ENCODE measurements around the gene NR2F1.
A peak's percentile ranks its signal among the peaks of the same experiment; 100 is the strongest.

Gene NR2F1

GRCh38 chr5:93573354-93574351 lies 9.4 kb upstream of the NR2F1 start:
- no peak overlapping the region for H2AFZ ChIP-seq (ENCODE audit: low read depth, low read length)
- H3K4me1 ChIP-seq (ENCODE audit: insufficient read depth, low read length): peaks cover 48% of the 10 kb centered on the region
- H3K4me3 ChIP-seq (ENCODE audit: low read length): no peak overlapping the region
- H3K36me3 ChIP-seq (ENCODE audit: insufficient read depth, low read length): peaks cover 33% of the 10 kb centered on the region
- H3K9me3 ChIP-seq (ENCODE audit: low read length): peaks cover 32% of the 10 kb centered on the region
- H3K27me3 ChIP-seq (ENCODE audit: insufficient read depth, low read length): no peaks in the 10 kb centered on the region

DNA sequence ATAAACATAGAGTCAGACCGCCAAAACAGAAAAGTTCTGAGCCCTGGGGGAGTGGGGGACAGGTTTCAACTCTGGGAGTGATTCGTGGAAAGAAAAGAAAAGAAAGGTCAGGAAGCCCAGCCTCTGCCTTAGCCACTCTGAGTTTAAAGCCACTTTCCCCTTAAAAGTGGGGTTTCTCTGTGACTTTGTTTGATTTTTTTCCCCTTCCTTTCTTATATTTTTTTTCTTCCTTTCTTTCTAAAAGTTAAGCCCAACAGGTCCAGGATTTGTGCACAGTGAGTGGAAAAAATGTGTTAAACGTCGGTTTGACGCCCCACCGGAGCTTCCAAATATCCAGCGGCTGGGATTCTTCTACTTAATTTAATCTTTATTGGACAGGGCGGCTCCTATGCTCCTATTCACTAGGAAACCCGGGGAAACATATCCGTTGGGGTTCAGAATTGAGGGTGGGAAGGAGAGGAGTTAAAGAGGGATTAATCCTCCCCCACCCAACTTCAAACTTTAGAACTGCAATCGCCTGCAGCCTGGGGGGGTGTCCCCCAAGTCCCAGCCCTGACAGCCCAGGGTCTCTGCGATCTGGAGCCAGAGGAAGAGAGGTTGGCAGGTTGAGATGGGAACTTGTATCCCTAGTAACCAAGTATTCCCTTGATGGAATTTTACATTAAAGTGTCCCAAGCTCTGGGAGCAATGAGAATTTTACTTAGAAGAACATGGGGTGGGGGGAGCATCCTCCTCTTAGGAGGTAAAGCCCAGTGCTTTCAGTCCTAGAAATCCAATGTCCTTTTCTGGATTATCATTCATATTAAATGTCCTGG lies 8.3 kb upstream of the NR2F1 start:
- Histone ChIP-seq H2AFZ (ENCODE audit: low read depth, low read length) (no peak overlapping the region), H3K9me3 (ENCODE audit: low read length) (peaks cover 32% of the 10 kb centered on the region), H3K4me3 (ENCODE audit: low read length) (no peak overlapping the region), H3K36me3 (ENCODE audit: insufficient read depth, low read length) (peaks cover 33% of the 10 kb centered on the region), H3K4me1 (ENCODE audit: insufficient read depth, low read length) (peaks cover 53% of the 10 kb centered on the region), H3K27me3 (ENCODE audit: insufficient read depth, low read length) (no peaks in the 10 kb centered on the region)

GRCh38 chr5:93575461-93576414 lies 7.3 kb upstream of the NR2F1 start:
- Histone ChIP-seq H3K4me1 (ENCODE audit: insufficient read depth, low read length) (peaks cover 53% of the 10 kb centered on the region), H3K9me3 (ENCODE audit: low read length) (peaks cover 27% of the 10 kb centered on the region), H3K36me3 (ENCODE audit: insufficient read depth, low read length) (peaks cover 33% of the 10 kb centered on the region), H3K4me3 (ENCODE audit: low read length) (no peak overlapping the region), H2AFZ (ENCODE audit: low read depth, low read length) (no peak overlapping the region), H3K27me3 (ENCODE audit: insufficient read depth, low read length) (no peaks in the 10 kb centered on the region)

DNA sequence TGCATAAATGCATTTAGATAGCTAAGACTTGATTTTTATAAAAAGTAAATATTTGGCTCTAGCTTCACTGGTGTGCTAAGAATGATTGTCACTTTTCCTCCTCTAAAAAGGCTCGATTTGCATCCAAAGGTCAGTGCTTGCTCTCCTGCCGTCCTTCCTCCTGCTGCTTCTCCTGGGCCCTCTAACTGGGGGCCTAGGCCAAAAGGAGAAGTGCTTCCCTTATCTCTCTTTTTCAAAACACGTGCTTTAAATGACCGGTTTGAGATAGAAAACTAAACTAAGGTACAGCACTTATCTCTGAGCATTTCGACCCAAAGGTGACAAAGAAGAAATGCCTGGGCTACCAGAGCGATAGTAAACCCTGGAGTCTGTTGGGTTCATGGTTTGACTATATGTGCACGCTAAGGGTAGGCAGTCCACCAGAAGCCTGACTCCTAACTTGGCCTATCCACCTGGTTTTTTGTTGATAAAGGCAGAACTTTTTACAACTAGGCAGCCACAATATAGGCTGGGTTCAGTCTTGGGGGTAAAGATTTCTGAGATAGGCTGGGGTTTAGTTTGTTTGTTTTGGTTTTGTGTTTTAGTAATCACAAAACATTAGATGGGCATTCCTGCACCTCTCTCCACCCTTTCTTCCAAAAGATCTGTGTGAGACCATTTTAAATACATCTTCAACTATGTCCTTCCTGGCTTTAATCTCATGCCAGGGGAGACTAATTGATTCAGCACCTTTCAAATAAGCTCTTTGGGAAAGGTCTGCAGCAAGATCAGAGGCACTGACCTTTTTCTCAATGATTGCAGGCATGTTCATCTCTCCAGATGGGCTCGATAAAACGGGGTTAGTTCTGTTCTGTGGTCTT lies 5.8 kb upstream of the NR2F1 start:
- H3K4me3 ChIP-seq (ENCODE audit: low read length): no peak overlapping the region

DNA sequence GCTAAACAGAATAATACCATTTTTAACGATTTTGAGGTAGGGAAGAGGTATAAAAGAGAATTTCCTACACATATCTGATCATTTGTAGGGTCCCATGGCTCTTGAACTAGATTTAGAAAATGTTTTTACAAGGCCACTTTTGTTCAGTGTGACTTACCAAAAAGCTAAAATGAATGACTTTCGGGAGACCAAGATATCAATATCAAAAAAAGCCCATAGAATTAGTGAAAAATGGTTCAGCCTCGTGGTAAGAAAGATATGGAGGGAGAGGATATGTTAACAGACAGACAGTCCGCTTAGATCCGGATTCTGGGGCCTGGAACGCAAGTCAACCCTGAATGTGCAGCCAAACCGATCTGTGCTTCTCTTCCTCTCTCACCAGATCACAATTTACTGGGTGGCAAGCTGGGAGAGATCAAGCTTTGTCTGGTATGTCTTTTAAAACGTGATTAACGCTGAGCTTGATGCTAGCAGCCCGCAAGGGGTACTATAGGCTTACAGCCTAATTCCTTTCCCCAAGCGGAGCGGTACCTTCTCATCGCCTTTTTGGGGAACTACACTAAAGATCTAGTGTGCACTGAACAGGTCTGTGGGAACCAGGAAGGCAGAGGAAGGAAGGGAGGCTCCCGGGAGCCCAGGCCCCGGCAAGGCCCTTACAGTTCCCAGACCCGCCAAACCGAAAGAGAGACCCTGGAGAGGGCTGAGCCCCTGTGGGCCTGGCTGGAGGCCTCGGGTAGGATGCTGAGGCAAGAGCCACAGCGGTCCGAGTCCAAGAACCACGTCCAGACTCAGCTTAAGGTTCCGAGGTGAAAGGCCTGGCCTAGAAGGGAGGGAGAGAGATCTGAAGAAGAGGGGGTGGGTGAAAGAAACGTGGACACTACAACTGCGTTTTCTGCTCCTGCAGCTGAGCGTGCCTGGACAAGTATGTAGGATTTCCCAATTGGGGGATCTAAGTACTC lies 4.9 kb upstream of the NR2F1 start:
- H3K4me1 ChIP-seq (ENCODE audit: insufficient read depth, low read length): peaks cover 53% of the 10 kb centered on the region
- H3K4me3 ChIP-seq (ENCODE audit: low read length): peak overlapping the region; percentile 85
- peaks cover 5% of the 10 kb centered on the region for H3K9me3 ChIP-seq (ENCODE audit: low read length)
- no peak overlapping the region for H2AFZ ChIP-seq (ENCODE audit: low read depth, low read length)
- H3K27me3 ChIP-seq (ENCODE audit: insufficient read depth, low read length): no peaks in the 10 kb centered on the region
- peaks cover 12% of the 10 kb centered on the region for H3K36me3 ChIP-seq (ENCODE audit: insufficient read depth, low read length)

More for the DNA sequence above, 5.8 kb upstream of the NR2F1 start:
- H2AFZ ChIP-seq (ENCODE audit: low read depth, low read length): no peak overlapping the region
- H3K27me3 ChIP-seq (ENCODE audit: insufficient read depth, low read length): no peaks in the 10 kb centered on the region
- H3K36me3 ChIP-seq (ENCODE audit: insufficient read depth, low read length): peaks cover 20% of the 10 kb centered on the region
- H3K4me1 ChIP-seq (ENCODE audit: insufficient read depth, low read length): peaks cover 53% of the 10 kb centered on the region
- peaks cover 14% of the 10 kb centered on the region for H3K9me3 ChIP-seq (ENCODE audit: low read length)

DNA sequence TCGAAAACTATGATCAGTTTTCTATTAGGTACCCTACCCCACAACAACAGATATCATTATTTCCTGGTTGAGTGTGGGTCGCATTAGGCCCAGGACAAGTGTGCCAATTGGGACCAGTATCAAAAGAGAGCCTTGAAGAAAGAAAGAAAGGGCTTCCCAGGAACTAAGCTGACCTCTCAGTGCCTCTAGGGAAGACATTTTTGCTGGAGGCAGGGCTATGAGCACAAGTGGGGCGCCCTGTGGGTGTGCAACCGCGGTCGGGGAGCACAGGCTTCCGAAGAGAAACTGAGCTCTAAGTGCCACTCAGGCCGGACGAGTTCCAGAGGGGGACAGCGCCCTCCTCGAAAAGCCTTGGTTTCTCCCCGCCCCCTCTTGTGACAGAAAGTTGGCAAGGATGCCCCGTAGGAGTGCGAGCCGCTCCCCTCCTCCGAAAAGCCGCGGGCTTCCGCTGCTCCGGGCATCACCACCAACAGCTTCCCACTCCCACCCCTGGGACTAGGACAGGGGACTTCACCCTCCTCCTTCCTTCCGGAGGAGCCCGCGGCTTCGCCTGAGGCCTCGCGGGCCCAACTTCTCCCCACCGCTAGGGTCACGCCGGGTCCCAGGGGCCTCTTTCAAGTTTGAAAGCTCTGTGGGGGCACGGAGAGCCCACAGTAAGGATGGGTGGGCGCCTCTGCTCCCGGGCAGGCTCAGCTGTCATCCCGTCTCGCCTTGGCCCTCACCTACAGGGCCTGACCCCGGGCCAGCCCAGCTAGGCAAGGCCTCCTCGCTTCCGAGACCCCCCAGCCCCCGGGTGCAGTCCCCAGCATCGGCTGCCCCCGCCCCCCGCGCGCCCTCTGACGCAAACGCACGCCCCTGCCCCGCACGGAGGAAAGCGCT lies 4.0 kb upstream of the NR2F1 start:
- peaks cover 3% of the 10 kb centered on the region for H3K36me3 ChIP-seq (ENCODE audit: insufficient read depth, low read length)
- H2AFZ ChIP-seq (ENCODE audit: low read depth, low read length): no peak overlapping the region
- peaks cover 52% of the 10 kb centered on the region for H3K4me1 ChIP-seq (ENCODE audit: insufficient read depth, low read length)
- no peaks in the 10 kb centered on the region for H3K27me3 ChIP-seq (ENCODE audit: insufficient read depth, low read length)
- H3K4me3 ChIP-seq (ENCODE audit: low read length): peak overlapping the region; percentile 85
- H3K9me3 ChIP-seq (ENCODE audit: low read length): no peaks in the 10 kb centered on the region

- Histone ChIP-seq H3K4me3 (ENCODE audit: low read length) (peak overlapping the region; percentile 85), H3K9me3 (ENCODE audit: low read length) (no peaks in the 10 kb centered on the region), H3K27me3 (ENCODE audit: insufficient read depth, low read length) (no peaks in the 10 kb centered on the region), H3K4me1 (ENCODE audit: insufficient read depth, low read length) (peaks cover 45% of the 10 kb centered on the region), H3K36me3 (ENCODE audit: insufficient read depth, low read length) (no peaks in the 10 kb centered on the region), H2AFZ (ENCODE audit: low read depth, low read length) (no peak overlapping the region)
Measured at GRCh38 chr5:93579692-93580062, 3.3 kb upstream of the NR2F1 start.

DNA sequence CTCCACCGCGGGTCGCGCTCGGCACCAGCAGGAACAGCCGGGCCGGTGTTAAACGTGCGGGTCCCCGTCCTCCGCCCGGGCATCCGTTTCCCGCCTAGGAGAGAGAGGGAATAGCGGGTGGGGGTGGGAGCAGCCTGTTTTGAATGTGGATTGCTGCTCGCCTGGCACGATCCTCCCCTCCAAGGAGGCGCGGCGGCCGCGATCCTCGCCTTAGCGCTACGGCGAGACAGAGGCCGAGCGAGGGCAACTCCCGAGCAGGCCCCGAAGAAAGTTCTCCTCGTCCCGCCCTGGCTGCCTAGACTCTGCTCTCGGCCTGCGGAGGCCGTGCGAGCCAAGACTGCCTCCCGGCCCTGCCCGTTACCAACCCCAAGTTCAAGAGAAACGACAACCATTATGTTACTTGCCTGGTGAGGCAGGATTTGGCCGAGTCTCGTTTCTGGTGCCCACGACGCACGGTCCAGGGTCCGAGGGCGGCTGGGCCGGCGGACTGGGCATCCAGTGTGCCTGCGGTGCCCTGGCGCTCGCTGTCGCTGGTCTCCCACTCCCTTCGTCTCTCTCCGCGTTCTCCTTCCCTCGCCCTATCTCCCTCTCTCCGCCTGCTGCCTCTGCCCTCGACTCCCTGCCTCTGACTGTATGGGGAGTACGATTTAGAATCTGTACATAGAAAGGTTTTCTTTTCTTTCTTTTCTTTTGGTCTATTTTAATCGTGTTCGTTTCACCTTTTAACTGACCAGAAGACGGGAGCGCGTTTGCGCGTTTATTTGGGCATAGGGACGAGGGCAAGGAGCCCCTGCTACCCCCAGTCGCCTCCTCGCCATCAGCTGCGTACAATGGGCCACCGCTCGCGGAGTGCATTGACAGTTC lies 2.7 kb upstream of the NR2F1 start:
- H2AFZ ChIP-seq (ENCODE audit: low read depth, low read length): no peak overlapping the region

GRCh38 chr5:93580927-93581445 lies 2.0 kb upstream of the NR2F1 start, which contains the start of gene NR2F1-AS1:
NR2F1-AS1 (minus strand) TSS chr5:93581219.
- no peak within 1 kb of the TSS for H2AFZ ChIP-seq (ENCODE audit: low read depth, low read length)
- peaks cover 32% of the 10 kb centered on the region for H3K4me1 ChIP-seq (ENCODE audit: insufficient read depth, low read length)
- H3K9me3 ChIP-seq (ENCODE audit: low read length): no peaks in the 10 kb centered on the region
- peaks cover 8% of the 10 kb centered on the region for H3K36me3 ChIP-seq (ENCODE audit: insufficient read depth, low read length)
- H3K4me3 ChIP-seq (ENCODE audit: low read length): peak within 1 kb of the TSS; percentile 85
- H3K27me3 ChIP-seq (ENCODE audit: insufficient read depth, low read length): no peaks in the 10 kb centered on the region

More for the DNA sequence above, 2.7 kb upstream of the NR2F1 start:
- no peaks in the 10 kb centered on the region for H3K27me3 ChIP-seq (ENCODE audit: insufficient read depth, low read length)
- H3K4me1 ChIP-seq (ENCODE audit: insufficient read depth, low read length): peaks cover 39% of the 10 kb centered on the region
- H3K9me3 ChIP-seq (ENCODE audit: low read length): no peaks in the 10 kb centered on the region
- peak overlapping the region; percentile 85 for H3K4me3 ChIP-seq (ENCODE audit: low read length)
- peaks cover 3% of the 10 kb centered on the region for H3K36me3 ChIP-seq (ENCODE audit: insufficient read depth, low read length)

- Histone ChIP-seq H3K27me3 (ENCODE audit: insufficient read depth, low read length) (no peaks in the 10 kb centered on the region), H3K9me3 (ENCODE audit: low read length) (no peaks in the 10 kb centered on the region), H2AFZ (ENCODE audit: low read depth, low read length) (no peak overlapping the region), H3K4me1 (ENCODE audit: insufficient read depth, low read length) (peaks cover 21% of the 10 kb centered on the region), H3K4me3 (ENCODE audit: low read length) (peak overlapping the region; percentile 85), H3K36me3 (ENCODE audit: insufficient read depth, low read length) (peaks cover 18% of the 10 kb centered on the region)
Measured at GRCh38 chr5:93582167-93582462, 907 bp upstream of the NR2F1 start.

Measured in neuron (in vitro differentiated cells).